SK-N-SH treated with all-trans-retinoic acid at 6 μM for 48 hours (cell line): ENCODE results near the gene KLF9.

ENCODE experiments used
- ARNTL ChIP-seq: fragments of 450-650 bp; formaldehyde crosslinking; IDR thresholded peaks from 2 replicates; pipeline ENCODE4 v1.5.0; 2020; ENCODE audit warnings: low read depth, mild to moderate bottlenecking, moderate library complexity, borderline replicate concordance
- ESRRG ChIP-seq: fragments of 250-450 bp; sonication (Bioruptor Pico); IDR thresholded peaks from 2 replicates; pipeline ENCODE4 v1.6.1; 2021; ENCODE audit warnings: mild to moderate bottlenecking
- PATZ1 ChIP-seq: fragments of 250-450 bp; sonication (Bioruptor Pico); IDR thresholded peaks from 2 replicates; pipeline ENCODE4 v1.8.0; 2020; ENCODE audit warnings: mild to moderate bottlenecking, moderate library complexity, borderline replicate concordance
- SNAI2 ChIP-seq: fragments of 250-450 bp; sonication (Bioruptor Pico); IDR thresholded peaks from 2 replicates; pipeline ENCODE4 v1.5.0; 2020; ENCODE audit warnings: mild to moderate bottlenecking, moderate library complexity
- ZFP3 ChIP-seq: fragments of 250-450 bp; sonication (Bioruptor Pico); IDR thresholded peaks from 2 replicates; pipeline ENCODE4 v1.5.0; 2020; ENCODE audit warnings: mild to moderate bottlenecking, moderate library complexity
- TF ChIP-seq, protein P1 (sequence below): fragments of 250-450 bp; sonication (Bioruptor Pico); IDR thresholded peaks from 2 replicates; pipeline ENCODE4 v1.5.1; 2020; ENCODE audit warnings: low read depth, mild to moderate bottlenecking, moderate library complexity

GRCh38 chr9:70422371-70423043 is 8.1 kb upstream of the KLF9 start:
- TF ChIP-seq ESRRG (CRISPR knock-in tag) (no peak), SNAI2 (CRISPR knock-in tag) (no peak), PATZ1 (no peak), ZFP3 (CRISPR knock-in tag) (no peak), ARNTL (CRISPR knock-in tag) (no peak)
- TF ChIP-seq, protein P1, sequence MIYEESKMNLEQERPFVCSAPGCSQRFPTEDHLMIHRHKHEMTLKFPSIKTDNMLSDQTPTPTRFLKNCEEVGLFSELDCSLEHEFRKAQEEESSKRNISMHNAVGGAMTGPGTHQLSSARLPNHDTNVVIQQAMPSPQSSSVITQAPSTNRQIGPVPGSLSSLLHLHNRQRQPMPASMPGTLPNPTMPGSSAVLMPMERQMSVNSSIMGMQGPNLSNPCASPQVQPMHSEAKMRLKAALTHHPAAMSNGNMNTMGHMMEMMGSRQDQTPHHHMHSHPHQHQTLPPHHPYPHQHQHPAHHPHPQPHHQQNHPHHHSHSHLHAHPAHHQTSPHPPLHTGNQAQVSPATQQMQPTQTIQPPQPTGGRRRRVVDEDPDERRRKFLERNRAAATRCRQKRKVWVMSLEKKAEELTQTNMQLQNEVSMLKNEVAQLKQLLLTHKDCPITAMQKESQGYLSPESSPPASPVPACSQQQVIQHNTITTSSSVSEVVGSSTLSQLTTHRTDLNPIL (CRISPR knock-in tag) = no peak
